Brain microvascular endothelial cell (primary cell): ENCODE results near the gene CREG1.

Experiments
- DNase-seq: peaks from one replicate; pipeline ENCODE4 v3.0.0-alpha.2; 2020
- H3K27ac ChIP-seq: fragments of 250-450 bp; sonication (Bioruptor Pico); 2 replicates; pipeline ENCODE4 v1.5.1; 2020; ENCODE audit warnings: mild to moderate bottlenecking, moderate library complexity
- H3K27me3 ChIP-seq: fragments of 250-450 bp; sonication (Bioruptor Pico); replicated peaks from 2 replicates; pipeline ENCODE4 v1.5.1; 2020; ENCODE audit warnings: mild to moderate bottlenecking
- H3K36me3 ChIP-seq: fragments of 250-450 bp; sonication (Bioruptor Pico); replicated peaks from 2 replicates; pipeline ENCODE4 v1.5.1; 2020; ENCODE audit warnings: mild to moderate bottlenecking
- H3K4me3 ChIP-seq: 2 replicates; pipeline ENCODE4 v1.5.1; 2011; ENCODE audit warnings: low read depth, mild to moderate bottlenecking, control low read depth, low read length, moderate library complexity
- CTCF ChIP-seq: IDR thresholded peaks from 2 replicates; pipeline ENCODE4 v1.5.1; 2011; ENCODE audit warnings: low read depth, mild to moderate bottlenecking, moderate library complexity, low read length, control low read depth, inconsistent platforms; ENCODE audit errors: missing control alignments
- in situ Hi-C: cut with HindIII; loops from 2 replicates; pipeline ENCODE4 v1.10.0; 2017; ENCODE audit warnings: low sequenced_read_pairs, low pct_ligation_motif_present

The CREG1 gene

GRCh38 chr1:167511374-167511986 is 42.1 kb downstream of the CREG1 start:
- in situ Hi-C loops = no loop called here
- Histone ChIP-seq H3K27me3 (no peaks in the 10 kb centered on the region), H3K4me3 (no peak overlapping the region), H3K36me3 (no peaks in the 10 kb centered on the region), H3K27ac (no peak overlapping the region)
- DNase-seq = no peak
- TF ChIP-seq CTCF = no peak

DNA sequence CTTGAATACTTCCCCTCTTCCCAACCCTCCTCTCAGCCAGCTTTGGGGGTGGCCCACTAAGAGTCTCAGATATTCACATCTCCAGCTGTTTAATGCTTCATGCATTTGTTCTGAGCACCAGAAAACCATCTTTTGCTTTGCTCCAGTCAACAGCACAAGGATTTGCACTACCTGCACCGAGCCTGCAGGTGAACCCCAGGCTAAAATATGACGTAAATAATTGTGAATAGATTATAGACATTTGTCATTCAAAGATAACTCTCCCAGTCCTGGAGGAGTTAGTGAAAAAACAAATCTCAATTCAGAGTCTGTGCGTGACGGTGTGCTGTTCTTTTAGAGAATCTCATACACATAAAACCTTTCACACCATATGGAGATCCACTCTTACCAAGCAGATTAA is 42.7 kb downstream of the CREG1 start:
- H3K36me3 ChIP-seq = no peaks in the 10 kb centered on the region
- in situ Hi-C loops = no loop called here
- no peak overlapping the region for H3K27ac ChIP-seq
- no peak for DNase-seq
- no peak for TF ChIP-seq CTCF
- no peaks in the 10 kb centered on the region for H3K27me3 ChIP-seq
- H3K4me3 ChIP-seq = no peak overlapping the region

DNA sequence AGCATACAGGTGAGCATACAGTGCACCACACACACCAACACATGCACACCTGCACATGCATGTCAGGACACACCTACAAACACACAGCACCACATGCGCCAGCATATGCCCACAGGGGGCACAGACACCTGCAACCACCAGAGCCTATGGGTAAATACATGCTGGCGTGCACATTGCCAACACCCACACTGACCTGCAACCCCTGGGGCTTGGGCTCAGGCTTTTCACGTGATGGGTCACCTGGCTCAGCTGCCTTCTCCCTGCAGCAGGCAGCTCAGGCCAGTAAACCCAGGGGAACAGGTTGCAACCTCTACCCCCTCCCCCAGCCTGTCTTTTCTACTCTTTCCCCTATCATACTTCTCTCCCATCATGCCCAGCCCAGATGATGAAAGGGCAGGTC is 43.3 kb downstream of the CREG1 start:
- in situ Hi-C loops = no loop called here
- no peak for DNase-seq
- no peaks in the 10 kb centered on the region for H3K27me3 ChIP-seq
- H3K27ac ChIP-seq = no peak overlapping the region
- no peaks in the 10 kb centered on the region for H3K36me3 ChIP-seq
- H3K4me3 ChIP-seq = no peak overlapping the region
- no peak for TF ChIP-seq CTCF

- in situ Hi-C loops = no loop called here
- no peak overlapping the region for H3K27ac ChIP-seq
- H3K36me3 ChIP-seq = no peaks in the 10 kb centered on the region
- peaks cover under 1% of the 10 kb centered on the region for H3K27me3 ChIP-seq
- TF ChIP-seq CTCF = no peak
- DNase-seq = no peak
- H3K4me3 ChIP-seq = no peak overlapping the region
These were observed 44.0 kb downstream of the CREG1 start for GRCh38 chr1:167509587-167509986.

DNA sequence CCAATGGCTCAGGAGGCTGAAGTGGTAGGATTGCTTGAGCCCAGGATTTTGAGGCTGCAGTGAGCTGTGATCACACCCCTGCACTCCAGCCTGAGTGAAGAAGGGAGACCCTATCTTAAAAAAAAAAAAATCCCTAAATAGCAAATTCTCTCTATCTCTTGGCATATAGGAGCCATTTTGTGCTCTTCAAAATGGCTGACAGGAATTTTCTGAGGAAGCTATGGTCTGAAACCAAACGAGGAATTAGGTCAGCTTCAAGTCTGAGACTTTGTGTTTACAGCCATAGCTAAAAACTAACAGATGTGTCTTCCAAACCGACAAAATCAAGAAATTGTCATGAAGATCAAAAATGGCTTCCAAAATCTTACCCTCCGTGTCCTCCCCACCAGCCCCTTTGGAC is 45.8 kb downstream of the CREG1 start:
- no peak overlapping the region for H3K27ac ChIP-seq

More for the DNA sequence above, 45.8 kb downstream of the CREG1 start:
- DNase-seq = no peak
- peaks cover 5% of the 10 kb centered on the region for H3K27me3 ChIP-seq
- no peaks in the 10 kb centered on the region for H3K36me3 ChIP-seq
- in situ Hi-C loops = no loop called here
- no peak overlapping the region for H3K4me3 ChIP-seq
- no peak for TF ChIP-seq CTCF
